Astrocyte of the spinal cord (primary cell): ENCODE data around the gene BICDL2.
"Not testable (repeated sequence)": the region's sequence is repeated elsewhere in the genome, so short reads cannot be mapped to it uniquely, and the experiment has no call there.

Source experiments
- DNase-seq: peaks from one replicate; pipeline ENCODE4 v3.0.0; 2011; ENCODE audit warnings: low read depth, low spot score
- H3K4me3 ChIP-seq: 2 replicates; pipeline ENCODE4 v1.5.1; 2011; ENCODE audit warnings: low read depth, mild to moderate bottlenecking, low read length, moderate library complexity
- CTCF ChIP-seq: IDR thresholded peaks from 2 replicates; pipeline ENCODE4 v1.5.1; 2012; ENCODE audit warnings: low read depth, mild to moderate bottlenecking, low read length, inconsistent platforms
- in situ Hi-C: cut with HindIII; loops from 2 replicates; pipeline ENCODE4 v1.10.0; 2017; ENCODE audit warnings: low sequenced_read_pairs

Gene BICDL2

DNA sequence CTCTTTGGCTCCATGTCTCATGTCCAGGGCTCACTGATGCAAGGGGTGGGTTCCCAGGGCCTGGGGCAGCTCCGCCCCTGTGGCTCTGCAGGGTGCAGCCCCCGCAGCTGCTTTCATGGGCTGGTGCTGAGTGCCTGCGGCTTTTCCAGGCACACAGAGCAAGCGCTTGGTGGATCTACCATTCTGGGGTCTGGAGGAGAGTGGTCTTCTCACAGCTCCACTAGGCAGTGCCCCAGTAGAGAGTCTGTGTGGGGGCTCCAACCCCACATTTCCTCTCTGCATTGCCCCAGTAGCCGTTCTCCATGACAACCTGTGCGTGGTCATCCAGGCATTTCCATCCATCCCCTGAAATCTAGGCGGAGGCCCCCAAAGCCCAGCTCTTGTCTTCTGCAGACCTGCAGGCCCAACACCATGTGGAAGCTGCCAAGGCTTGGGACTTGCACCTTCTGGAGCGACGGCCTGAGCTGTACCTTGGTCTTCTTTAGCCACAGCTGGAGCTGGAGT is 33.9 kb upstream of the BICDL2 start:
- H3K4me3 ChIP-seq, result no peak overlapping the region
- DNase-seq, result no peak
- in situ Hi-C loops, result no loop called here
- TF ChIP-seq CTCF, result no peak

- DNase-seq, in situ Hi-C loops, H3K4me3 ChIP-seq: not testable (repeated sequence)
These were observed 32.4 kb upstream of the BICDL2 start for GRCh38 chr16:3069146-3069545.

GRCh38 chr16:3068487-3068886 is 31.7 kb upstream of the BICDL2 start:
- in situ Hi-C loops, result no loop called here
- TF ChIP-seq CTCF, result no peak
- no peak for DNase-seq
- no peak overlapping the region for H3K4me3 ChIP-seq

DNA sequence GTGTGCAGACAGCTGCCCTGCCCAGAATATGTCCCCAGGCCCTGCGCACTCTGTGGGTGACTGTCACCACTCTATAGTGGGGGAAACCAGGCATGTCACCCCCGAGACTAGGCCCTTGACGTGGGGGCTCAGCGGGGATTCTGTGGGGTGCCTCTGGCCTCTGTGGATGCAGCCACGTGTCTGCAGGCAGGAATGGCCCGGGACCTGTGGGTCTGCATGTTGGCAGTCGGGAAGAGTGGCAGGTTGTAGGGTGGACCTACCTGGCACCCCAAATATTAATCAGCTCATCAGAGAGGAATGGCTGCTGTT is 29.6 kb upstream of the BICDL2 start:
- no peak for DNase-seq
- in situ Hi-C loops, result no loop called here
- no peak overlapping the region for H3K4me3 ChIP-seq
- no peak for TF ChIP-seq CTCF

DNA sequence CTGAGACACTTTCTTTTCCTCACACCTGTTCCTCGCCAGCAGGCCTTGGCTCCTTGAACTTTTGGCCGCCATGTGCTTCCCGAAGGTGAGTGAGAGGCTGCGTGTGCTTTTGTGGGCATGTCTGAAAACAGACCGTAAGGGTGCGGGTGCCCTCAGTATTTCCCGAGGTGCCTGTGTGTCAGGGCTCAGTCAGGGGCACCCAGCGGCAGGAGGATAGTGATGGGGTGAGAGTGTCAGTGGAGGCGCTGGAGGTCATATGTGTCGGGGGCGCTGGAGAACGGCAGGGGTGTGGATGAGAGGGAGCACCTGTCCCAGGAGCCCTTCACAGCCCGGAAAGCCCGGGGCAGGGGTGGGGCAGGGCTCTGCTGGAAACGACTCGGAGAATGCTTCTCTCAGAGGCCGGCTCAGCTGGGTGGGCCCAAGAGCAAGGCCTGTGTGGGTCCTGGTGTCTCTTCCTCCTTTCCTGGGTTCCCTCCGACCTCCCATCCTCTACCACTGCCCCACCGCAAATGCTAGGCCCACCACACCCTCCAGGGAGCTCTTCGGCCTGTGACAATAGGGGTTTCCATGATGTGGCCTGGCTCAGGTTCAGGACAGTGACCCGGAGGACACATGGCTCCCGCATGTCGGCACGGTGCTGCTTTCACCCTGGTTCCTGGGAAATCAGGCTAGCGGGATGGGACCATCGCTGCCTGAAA is 29.1 kb upstream of the BICDL2 start:
- no peak for DNase-seq
- H3K4me3 ChIP-seq, result no peak overlapping the region
- in situ Hi-C loops, result no loop called here
- TF ChIP-seq CTCF, result no peak

DNA sequence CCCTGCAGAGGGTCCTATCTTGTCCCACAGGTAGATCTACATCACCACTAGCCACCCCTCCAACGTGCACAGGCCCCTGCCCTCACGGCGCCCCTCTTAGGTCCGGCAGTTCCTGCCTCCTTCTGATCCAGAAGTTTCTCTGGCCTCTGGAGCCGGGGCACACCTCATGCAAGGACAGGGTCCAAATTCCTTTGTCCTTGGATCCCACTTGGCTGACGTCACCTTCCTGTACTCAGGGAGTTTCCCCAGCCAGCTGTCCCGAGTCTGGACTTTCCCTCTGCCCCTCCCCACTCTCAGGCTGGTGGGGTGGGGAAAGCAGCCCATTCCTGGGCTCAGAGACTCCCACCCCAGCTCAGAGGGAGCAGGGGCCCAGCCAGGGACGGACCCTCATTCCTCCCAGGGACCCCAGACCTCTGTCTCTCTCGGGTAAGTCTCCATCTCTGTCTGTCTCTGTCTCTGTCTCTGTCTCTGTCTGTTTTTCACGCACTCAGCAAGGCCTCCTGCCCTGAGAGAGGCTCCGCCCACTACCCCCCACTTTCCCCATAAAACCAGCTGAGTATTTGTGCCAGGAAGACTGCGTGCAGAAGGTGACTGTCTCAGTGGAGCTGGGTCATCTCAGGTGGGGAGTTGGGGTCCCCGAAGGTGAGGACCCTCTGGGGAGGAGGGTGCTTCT is 28.5 kb upstream of the BICDL2 start, which contains the start of gene IL32:
Gene IL32, plus strand, starts transcription at position 572 of the 673 bp plus-strand sequence. CDS start 172 bp downstream, outside the sequence.
- in situ Hi-C loops, result no loop called here
- DNase-seq, result peak; percentile 61
- no peak within 1 kb of the TSS for H3K4me3 ChIP-seq
- no peak for TF ChIP-seq CTCF
